UCSD-AML1 (cell line): Measurements from ENCODE around the gene ZNF436.
"Not testable (repeated sequence)": the region's sequence is repeated elsewhere in the genome, so short reads cannot be mapped to it uniquely, and the experiment has no call there.

Experiments used
- DNase-seq: peaks from one replicate; lab custom pipeline; 2025; ENCODE audit not compliant: unreplicated experiment; lab: John Stamatoyannopoulos, UW

ZNF436 gene

GRCh38 chr1:23330846-23331245 lies 38.8 kb downstream of the ZNF436 start:
- no peak for DNase-seq

- DNase-seq = no peak
These were observed 44.2 kb downstream of the ZNF436 start for GRCh38 chr1:23325393-23325792.

GRCh38 chr1:23322770-23323169 lies 46.9 kb downstream of the ZNF436 start:
- no peak for DNase-seq

- not testable (repeated sequence) for DNase-seq
These were observed 59.4 kb downstream of the ZNF436 start for GRCh38 chr1:23310280-23310679.
